Measurements from ENCODE around the gene ZNF566.

The ZNF566 gene

DNA sequence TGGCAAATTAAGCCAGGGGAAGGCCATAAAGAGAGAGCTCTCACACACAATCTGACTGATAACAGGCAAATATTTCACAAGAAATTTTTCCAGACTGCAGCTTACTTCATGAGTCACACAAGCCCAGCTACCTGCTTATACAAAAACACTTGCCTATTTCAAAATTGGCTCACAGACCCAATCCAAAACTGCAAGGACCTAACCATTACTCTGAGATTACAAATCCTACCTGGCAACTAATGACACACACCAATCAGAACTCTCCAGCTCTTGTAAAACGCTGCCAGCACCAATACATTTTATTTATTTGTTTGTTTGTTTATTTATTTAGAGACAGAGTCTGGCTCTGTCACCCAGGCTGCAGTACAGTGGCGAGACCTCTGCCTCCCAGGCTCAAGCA, 52.8 kb downstream of the ZNF566 start:
- no peak for DNase-seq

DNA sequence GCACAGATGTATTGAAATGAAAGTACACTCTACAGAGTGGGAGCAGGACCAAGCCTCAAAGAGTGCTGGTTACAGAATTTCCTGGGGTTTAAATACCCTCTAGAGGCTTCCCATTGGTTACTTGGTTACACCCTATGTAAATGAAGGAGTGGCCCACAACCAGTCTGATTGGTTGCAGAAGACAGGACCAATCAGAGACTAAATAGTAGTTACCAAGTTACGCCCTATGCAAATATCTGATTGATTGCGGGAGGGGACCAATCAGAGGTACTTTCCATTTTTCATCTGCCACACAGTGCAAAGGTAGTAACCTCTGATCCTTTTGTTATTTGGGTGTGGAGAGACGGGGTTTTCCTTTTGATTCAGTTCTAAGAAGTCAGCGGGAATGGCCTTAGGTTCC, 65.4 kb downstream of the ZNF566 start:
- DNase-seq, result no peak

DNA sequence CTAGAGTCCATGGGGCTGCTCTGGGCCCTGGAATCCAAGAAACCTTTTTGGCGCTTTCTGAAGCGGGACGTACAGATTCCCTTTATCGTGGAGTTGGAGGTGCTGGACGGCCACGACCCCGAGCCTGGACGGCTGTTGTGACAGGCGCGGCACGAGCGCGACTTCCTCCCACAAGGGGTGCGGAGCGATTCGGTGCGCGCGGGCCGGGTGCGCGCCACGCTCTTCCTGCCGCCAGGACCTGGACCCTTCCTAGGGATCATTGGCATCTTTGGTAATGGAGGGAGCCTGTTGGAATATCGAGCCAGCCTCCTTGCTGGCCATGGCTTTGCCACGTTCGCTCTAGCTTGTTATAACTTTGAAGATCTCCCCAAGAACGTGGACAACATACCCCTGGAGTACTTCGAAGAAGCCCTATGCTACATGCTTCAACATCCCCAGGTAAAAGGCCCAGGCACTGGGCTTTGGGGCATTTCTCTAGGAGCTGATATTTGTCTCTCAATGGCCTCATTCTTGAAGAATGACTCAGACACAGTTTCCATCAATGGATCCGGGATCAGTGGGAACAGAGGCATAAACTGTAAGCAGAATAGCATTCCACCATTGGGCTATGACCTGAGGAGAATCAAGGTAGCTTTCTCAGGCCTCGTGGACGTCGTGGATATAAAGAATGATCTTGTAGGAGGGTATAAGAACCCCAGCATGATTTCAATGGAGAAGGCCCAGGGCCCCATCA, 67.4 kb downstream of the ZNF566 start:
- DNase-seq, result no peak

DNA sequence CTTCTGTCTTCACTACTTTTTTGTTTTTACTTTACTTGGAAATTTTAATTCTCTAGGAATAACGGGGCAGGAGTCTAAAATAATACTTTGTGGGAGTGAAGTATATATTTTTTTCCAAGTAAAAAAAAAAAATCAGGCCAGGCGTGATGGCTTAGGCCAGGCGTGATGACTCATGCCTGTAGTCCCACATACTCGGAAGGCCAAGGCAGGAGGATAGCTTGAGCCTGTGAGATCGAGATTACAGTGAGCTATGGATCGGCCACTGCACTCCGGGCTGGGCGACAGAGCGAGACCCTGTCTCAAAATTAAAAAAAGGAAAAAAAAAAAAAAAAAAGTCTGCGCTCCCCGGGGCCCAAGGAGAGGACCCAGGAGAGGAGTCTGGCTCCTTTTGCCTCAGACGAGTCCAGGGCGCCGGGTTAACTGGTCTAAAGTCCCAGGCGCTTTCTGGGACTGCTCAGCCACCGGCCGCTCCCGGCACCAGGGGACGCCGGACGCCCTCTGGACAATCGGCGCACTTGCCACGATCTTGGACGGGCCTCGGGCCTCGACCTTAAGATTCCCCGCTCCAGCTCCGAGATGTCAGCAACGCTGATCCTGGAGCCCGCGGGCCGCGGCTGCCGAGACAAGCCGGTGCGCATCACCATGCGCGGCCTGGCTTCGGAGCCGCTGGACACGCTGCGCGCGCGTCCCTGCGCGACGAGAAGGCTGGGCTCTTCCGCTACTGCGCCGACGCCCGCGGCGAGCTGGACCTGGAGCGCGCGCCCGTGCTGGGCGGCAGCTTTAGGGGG, 68.2 kb downstream of the ZNF566 start:
- DNase-seq, result no peak

- DNase-seq, result peak; percentile 74
Measured at GRCh38 chr19:36418287-36419001, 70.9 kb downstream of the ZNF566 start, which contains the start of gene ZFP82. ZFP82 (minus strand) TSS chr19:36418644; CDS start chr19:36409789, 8,855 bp downstream.

GRCh38 chr19:36417752-36418286, 71.5 kb downstream of the ZNF566 start:
- no peak for DNase-seq

- DNase-seq, result no peak
Measured at GRCh38 chr19:36409841-36410240, 79.5 kb downstream of the ZNF566 start.

DNA sequence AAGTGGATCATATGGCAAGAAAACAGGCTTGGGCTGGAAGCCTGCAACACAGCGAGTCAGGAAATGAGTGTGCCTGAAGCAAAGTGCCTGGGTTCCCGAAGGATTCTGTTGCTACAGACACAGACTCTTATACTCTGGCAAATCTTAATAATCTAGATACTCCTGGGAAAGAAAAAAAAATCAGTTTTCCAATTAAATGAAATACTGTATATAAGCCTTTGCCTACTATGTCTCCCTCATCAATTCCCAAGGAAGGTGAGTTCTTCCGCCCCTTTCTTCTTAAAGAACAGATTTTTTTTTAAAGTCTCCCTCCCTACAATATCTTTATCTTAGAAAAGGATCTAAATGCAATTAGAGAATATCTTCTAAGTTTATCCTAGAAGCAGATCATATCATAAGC, 81.3 kb downstream of the ZNF566 start:
- no peak for DNase-seq

DNA sequence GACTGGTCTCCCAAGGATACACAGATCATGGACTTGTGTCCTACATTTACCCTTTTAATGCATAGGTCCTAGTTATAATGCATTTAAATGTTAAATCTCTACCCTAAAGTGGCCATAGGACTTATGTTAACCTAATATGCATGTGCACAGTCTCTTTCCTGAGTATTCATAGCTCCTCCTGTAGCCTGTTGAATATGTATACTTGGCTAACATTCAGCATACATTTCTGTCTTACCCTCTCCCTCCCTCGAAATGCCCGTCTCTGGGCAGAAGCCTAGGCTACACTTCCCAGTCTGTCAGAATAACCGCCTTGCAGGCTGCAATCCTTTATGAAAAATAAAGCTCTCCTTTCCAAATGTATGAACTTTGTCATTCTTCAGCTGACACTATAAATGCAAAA, 84.9 kb downstream of the ZNF566 start:
- DNase-seq, result no peak

DNA sequence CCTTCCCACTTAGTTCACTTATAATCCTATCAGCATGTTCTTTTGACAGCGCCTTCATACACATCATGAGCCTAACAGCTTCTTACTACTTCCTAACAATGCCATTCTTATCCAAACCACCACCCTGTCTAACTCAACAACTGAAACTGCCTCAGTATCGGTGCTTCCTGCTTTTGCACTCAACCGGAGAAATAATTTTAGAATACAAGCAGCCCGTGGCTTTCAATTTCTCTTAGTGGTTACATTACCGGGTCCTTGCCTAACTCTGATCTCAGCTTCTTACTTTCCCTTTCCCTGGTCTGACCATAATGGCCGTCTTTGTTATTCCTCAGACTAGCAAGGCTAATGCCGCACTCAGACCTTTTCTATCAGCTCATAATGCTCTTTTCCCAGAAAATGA, 87.9 kb downstream of the ZNF566 start:
- no peak for DNase-seq

DNA sequence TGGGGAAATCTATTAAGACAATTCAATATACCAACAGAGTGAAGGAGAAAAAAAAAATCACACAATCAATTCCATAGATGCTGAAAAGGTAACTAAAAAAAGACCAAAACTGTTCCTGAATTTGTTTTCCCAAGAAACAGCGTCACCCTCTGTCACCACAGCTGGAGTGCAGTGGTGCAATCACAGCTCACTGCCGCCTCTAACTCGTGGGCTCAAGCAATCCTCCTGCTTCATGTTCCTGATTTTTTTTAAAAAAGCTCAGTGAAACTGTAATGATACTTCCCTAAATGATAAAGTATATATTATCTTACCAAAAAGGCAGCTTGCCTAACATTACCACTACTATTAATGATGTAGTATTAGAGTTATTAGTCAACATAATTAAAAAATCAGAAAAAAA, 90.8 kb downstream of the ZNF566 start:
- DNase-seq, result no peak

Measured in activated CD4-positive, alpha-beta T cell treated with anti-CD3 and anti-CD28 coated beads, Interleukin-2, amount 50 U/mL, for 16 hours (primary cell).